Nephron (organoid): Measurements from ENCODE around the gene XKR7.

Experiments
- H3K27ac Mint-ChIP-seq, 3 experiments: 2 replicates each; pipeline ENCODE4 v1.8.0; 2020; ENCODE audit warnings: mixed read lengths in 3 of 3, mild to moderate bottlenecking in 2 of 3, moderate library complexity in 1 of 3
- H3K27me3 Mint-ChIP-seq: 2 replicates; pipeline ENCODE4 v1.8.0; 2021; ENCODE audit warnings: low read depth, mild to moderate bottlenecking, moderate library complexity, mixed read lengths
- H3K36me3 Mint-ChIP-seq: 2 replicates; pipeline ENCODE4 v1.8.0; 2020; ENCODE audit warnings: low read depth, mixed read lengths
- H3K4me1 Mint-ChIP-seq: 2 replicates; pipeline ENCODE4 v1.8.0; 2020; ENCODE audit warnings: mixed read lengths
- H3K4me3 Mint-ChIP-seq, 3 experiments: 2 replicates each; pipeline ENCODE4 v1.8.0; 2020; ENCODE audit warnings: mild to moderate bottlenecking in 3 of 3, mixed read lengths in 3 of 3, moderate library complexity in 2 of 3
- H3K9me3 Mint-ChIP-seq: 2 replicates; pipeline ENCODE4 v1.8.0; 2020; ENCODE audit warnings: mixed read lengths
- CTCF ChIP-seq, 3 experiments: fragments of 200-600 bp; sonication (generic); IDR thresholded peaks; one replicate each; pipeline ENCODE4 v1.5.0; 2021; ENCODE audit warnings: antibody characterized with exemption in 3 of 3; ENCODE audit not compliant: unreplicated experiment in 3 of 3

The XKR7 gene

DNA sequence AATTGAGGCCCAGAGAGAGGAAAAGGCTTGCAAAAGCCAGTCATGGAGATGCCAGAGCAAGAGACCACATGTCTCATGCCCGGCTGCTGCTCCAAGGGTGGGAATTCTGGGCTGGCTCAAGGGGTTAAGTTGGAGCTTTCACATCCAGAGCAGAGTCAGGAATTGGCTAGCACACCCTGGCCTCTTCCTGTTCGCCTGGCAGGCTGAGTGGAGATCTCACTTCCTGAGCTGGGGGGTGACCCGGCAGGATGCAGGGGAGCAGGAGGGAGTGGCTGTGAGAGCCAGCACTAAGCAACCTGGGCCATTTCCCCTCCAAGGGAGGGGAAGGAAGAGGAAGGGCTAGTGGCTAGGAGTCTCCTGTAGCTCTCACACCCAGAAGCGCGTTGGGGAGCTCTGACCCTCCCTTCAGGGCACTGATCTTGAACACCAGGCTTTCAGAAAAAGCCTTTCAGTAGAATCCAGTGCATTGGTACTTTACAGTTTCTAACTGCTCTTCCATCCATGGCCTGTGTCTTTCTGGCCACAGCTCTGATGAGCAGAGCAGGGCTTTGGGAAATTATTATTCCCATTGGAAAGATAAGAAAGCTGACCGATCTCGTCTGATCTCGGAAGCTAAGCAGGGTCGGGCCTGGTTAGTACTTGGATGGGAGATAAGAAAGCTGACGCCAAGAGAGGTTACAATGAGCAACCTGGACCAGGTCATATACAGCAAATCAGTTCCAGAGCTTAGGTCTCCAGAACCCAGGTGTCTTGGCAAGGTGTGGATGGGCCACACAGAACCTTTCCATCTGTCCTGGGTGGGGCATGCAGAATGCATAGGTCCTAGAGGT, 40.1 kb downstream of the XKR7 start:
- Mint-ChIP-seq H3K27ac (no peak overlapping the region), H3K36me3 (no peaks in the 10 kb centered on the region), H3K4me3 (no peak overlapping the region), H3K9me3 (no peaks in the 10 kb centered on the region), H3K27me3 (peaks cover 8% of the 10 kb centered on the region), H3K4me1 (peaks cover 10% of the 10 kb centered on the region)
- TF ChIP-seq CTCF (IDR thresholded peaks at IDR 0.05; ENCODE audit: unreplicated experiment in 3 of 3) = no peak

DNA sequence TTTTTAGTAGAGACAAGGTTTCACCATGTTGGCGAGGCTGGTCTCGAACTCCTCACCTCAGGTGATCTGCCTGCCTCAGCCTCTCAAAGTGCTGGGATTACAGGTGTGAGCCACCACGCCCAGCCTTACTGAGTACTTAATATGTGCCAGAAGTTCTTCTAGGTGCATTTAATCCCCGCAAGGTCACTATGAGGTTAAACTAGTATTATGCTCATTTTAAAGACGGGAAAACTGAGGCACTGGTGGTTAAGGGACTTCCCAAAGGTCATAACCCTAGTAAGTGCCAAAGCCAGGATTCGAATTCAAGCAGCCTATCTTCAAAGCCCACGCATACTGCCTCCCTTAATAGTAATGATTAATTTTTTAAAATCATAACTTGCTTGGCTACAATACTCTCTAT, 41.6 kb downstream of the XKR7 start:
- H3K27ac Mint-ChIP-seq = no peak overlapping the region
- no peaks in the 10 kb centered on the region for H3K36me3 Mint-ChIP-seq
- H3K4me3 Mint-ChIP-seq = no peak overlapping the region
- H3K4me1 Mint-ChIP-seq = peaks cover 10% of the 10 kb centered on the region
- peaks cover 8% of the 10 kb centered on the region for H3K27me3 Mint-ChIP-seq
- H3K9me3 Mint-ChIP-seq = no peaks in the 10 kb centered on the region
- TF ChIP-seq CTCF (IDR thresholded peaks at IDR 0.05; ENCODE audit: unreplicated experiment in 3 of 3) = no peak

DNA sequence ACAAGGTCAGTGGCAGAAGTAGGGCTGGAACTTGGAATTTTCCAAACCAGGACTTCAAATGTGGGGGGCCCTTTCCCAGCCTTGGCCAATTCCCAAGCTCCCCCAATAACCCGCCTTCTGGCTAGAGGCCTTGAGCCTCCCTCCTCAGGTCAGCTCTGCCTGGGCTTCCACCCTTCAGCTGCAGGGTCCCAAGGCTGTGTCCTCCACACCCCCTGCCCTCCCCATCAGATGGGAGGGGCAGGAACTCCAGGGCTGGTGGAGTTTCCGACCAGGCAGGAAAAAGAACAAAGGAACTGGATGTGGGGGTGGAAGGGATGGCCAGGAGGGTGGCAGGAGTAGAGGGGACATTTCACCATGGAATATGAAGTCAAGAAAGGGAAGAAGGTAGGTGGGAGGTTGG, 42.1 kb downstream of the XKR7 start, which contains the start of gene CCM2L:
Gene CCM2L, plus strand, starts transcription at position 338 of the 400 bp plus-strand sequence. Its CDS starts 17 bp downstream, at position 355.
- no peaks in the 10 kb centered on the region for H3K9me3 Mint-ChIP-seq
- H3K4me3 Mint-ChIP-seq = no peak within 1 kb of the TSS
- peak within 1 kb of the TSS in 1 of 3 experiments; percentile 28 for H3K27ac Mint-ChIP-seq
- TF ChIP-seq CTCF (IDR thresholded peaks at IDR 0.05; ENCODE audit: unreplicated experiment in 3 of 3) = no peak
- peaks cover 9% of the 10 kb centered on the region for H3K27me3 Mint-ChIP-seq
- H3K4me1 Mint-ChIP-seq = peaks cover 10% of the 10 kb centered on the region
- H3K36me3 Mint-ChIP-seq = no peaks in the 10 kb centered on the region

DNA sequence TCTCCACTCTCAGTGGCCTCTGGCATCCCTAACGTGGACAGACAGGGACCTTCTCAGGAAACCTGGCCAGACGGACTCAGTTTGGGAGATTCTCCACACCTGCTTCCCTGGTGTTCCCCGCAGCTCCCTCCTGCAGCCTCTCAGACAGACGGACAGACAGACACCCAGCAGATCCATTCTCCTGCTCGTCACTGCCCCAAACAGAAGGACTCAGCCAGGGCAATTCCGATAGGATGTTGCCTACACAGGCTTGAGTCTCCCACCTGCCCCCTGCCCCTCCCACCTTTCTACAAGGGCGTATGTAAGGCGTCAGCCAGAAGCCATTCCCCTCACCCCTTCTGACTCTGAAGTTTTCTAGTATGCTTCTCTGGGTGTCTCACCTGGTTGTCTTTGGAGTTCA, 42.7 kb downstream of the XKR7 start:
- peaks cover 11% of the 10 kb centered on the region for H3K27me3 Mint-ChIP-seq
- H3K4me1 Mint-ChIP-seq = peaks cover 10% of the 10 kb centered on the region
- H3K27ac Mint-ChIP-seq = peak overlapping the region in 1 of 3 experiments; percentile 28
- H3K9me3 Mint-ChIP-seq = no peaks in the 10 kb centered on the region
- H3K36me3 Mint-ChIP-seq = no peaks in the 10 kb centered on the region
- no peak for TF ChIP-seq CTCF (IDR thresholded peaks at IDR 0.05; ENCODE audit: unreplicated experiment in 3 of 3)
- no peak overlapping the region for H3K4me3 Mint-ChIP-seq

GRCh38 chr20:32012159-32012688, 44.3 kb downstream of the XKR7 start:
- no peak overlapping the region for H3K27ac Mint-ChIP-seq
- H3K27me3 Mint-ChIP-seq = peaks cover 16% of the 10 kb centered on the region
- H3K9me3 Mint-ChIP-seq = no peaks in the 10 kb centered on the region
- peaks cover 5% of the 10 kb centered on the region for H3K4me1 Mint-ChIP-seq
- H3K36me3 Mint-ChIP-seq = no peaks in the 10 kb centered on the region
- no peak for TF ChIP-seq CTCF (IDR thresholded peaks at IDR 0.05; ENCODE audit: unreplicated experiment in 3 of 3)
- H3K4me3 Mint-ChIP-seq = no peak overlapping the region
